ENCODE results near the gene PLCB4.

PLCB4 gene

GRCh38 chr20:9457136-9457535, 388.2 kb downstream of the PLCB4 start:
- no peak for FAIRE-seq
- TF ChIP-seq POLR2A (IDR thresholded peaks at IDR 0.05; ENCODE audit: low read depth, low read length) = no peak
- TF ChIP-seq TAF1 (IDR thresholded peaks at IDR 0.05; ENCODE audit: borderline replicate concordance, low read depth, low read length) = no peak
- TF ChIP-seq POLR2AphosphoS5 (IDR thresholded peaks at IDR 0.05; ENCODE audit: low read depth, low read length) = no peak
- DNase-seq (ENCODE audit: insufficient read length) = no peak

GRCh38 chr20:9458138-9458796, 389.4 kb downstream of the PLCB4 start:
- FAIRE-seq (no peak), DNase-seq (ENCODE audit: insufficient read length) (no peak)
- TF ChIP-seq POLR2AphosphoS5 (IDR thresholded peaks at IDR 0.05; ENCODE audit: low read depth, low read length) (no peak), TAF1 (IDR thresholded peaks at IDR 0.05; ENCODE audit: borderline replicate concordance, low read depth, low read length) (no peak), POLR2A (IDR thresholded peaks at IDR 0.05; ENCODE audit: low read depth, low read length) (no peak)

GRCh38 chr20:9460518-9460917, 391.6 kb downstream of the PLCB4 start:
- FAIRE-seq (no peak), DNase-seq (ENCODE audit: insufficient read length) (no peak)

GRCh38 chr20:9467995-9468394, 399.1 kb downstream of the PLCB4 start:
- no peak for FAIRE-seq
- no peak for TF ChIP-seq TAF1 (IDR thresholded peaks at IDR 0.05; ENCODE audit: borderline replicate concordance, low read depth, low read length)
- TF ChIP-seq POLR2AphosphoS5 (IDR thresholded peaks at IDR 0.05; ENCODE audit: low read depth, low read length) = no peak
- no peak for TF ChIP-seq POLR2A (IDR thresholded peaks at IDR 0.05; ENCODE audit: low read depth, low read length)
- no peak for DNase-seq (ENCODE audit: insufficient read length)

More at GRCh38 chr20:9460518-9460917, 391.6 kb downstream of the PLCB4 start:
- TF ChIP-seq TAF1 (IDR thresholded peaks at IDR 0.05; ENCODE audit: borderline replicate concordance, low read depth, low read length) (no peak), POLR2AphosphoS5 (IDR thresholded peaks at IDR 0.05; ENCODE audit: low read depth, low read length) (no peak), POLR2A (IDR thresholded peaks at IDR 0.05; ENCODE audit: low read depth, low read length) (no peak)

GRCh38 chr20:9474835-9475415, 406.0 kb downstream of the PLCB4 start:
- TF ChIP-seq TAF1 (IDR thresholded peaks at IDR 0.05; ENCODE audit: borderline replicate concordance, low read depth, low read length) = no peak
- TF ChIP-seq POLR2A (IDR thresholded peaks at IDR 0.05; ENCODE audit: low read depth, low read length) = no peak
- no peak for TF ChIP-seq POLR2AphosphoS5 (IDR thresholded peaks at IDR 0.05; ENCODE audit: low read depth, low read length)
- FAIRE-seq (no peak), DNase-seq (ENCODE audit: insufficient read length) (no peak)

- DNase-seq (ENCODE audit: insufficient read length) (no peak), FAIRE-seq (no peak)
- TF ChIP-seq POLR2A (IDR thresholded peaks at IDR 0.05; ENCODE audit: low read depth, low read length) = no peak
- TF ChIP-seq POLR2AphosphoS5 (IDR thresholded peaks at IDR 0.05; ENCODE audit: low read depth, low read length) = no peak
- TF ChIP-seq TAF1 (IDR thresholded peaks at IDR 0.05; ENCODE audit: borderline replicate concordance, low read depth, low read length) = no peak
Observed at GRCh38 chr20:9475456-9475855, 406.6 kb downstream of the PLCB4 start.

GRCh38 chr20:9476174-9476573, 407.3 kb downstream of the PLCB4 start:
- DNase-seq (ENCODE audit: insufficient read length) (no peak), FAIRE-seq (no peak)
- TF ChIP-seq TAF1 (IDR thresholded peaks at IDR 0.05; ENCODE audit: borderline replicate concordance, low read depth, low read length) = no peak
- TF ChIP-seq POLR2AphosphoS5 (IDR thresholded peaks at IDR 0.05; ENCODE audit: low read depth, low read length) = no peak
- no peak for TF ChIP-seq POLR2A (IDR thresholded peaks at IDR 0.05; ENCODE audit: low read depth, low read length)

GRCh38 chr20:9476637-9477036, 407.8 kb downstream of the PLCB4 start:
- DNase-seq (ENCODE audit: insufficient read length) (no peak), FAIRE-seq (no peak)
- TF ChIP-seq TAF1 (IDR thresholded peaks at IDR 0.05; ENCODE audit: borderline replicate concordance, low read depth, low read length) (no peak), POLR2A (IDR thresholded peaks at IDR 0.05; ENCODE audit: low read depth, low read length) (no peak), POLR2AphosphoS5 (IDR thresholded peaks at IDR 0.05; ENCODE audit: low read depth, low read length) (no peak)

- FAIRE-seq (no peak), DNase-seq (ENCODE audit: insufficient read length) (no peak)
- TF ChIP-seq POLR2A (IDR thresholded peaks at IDR 0.05; ENCODE audit: low read depth, low read length) (no peak), TAF1 (IDR thresholded peaks at IDR 0.05; ENCODE audit: borderline replicate concordance, low read depth, low read length) (no peak), POLR2AphosphoS5 (IDR thresholded peaks at IDR 0.05; ENCODE audit: low read depth, low read length) (no peak)
Observed at GRCh38 chr20:9478771-9479170, 409.9 kb downstream of the PLCB4 start.

GRCh38 chr20:9480066-9480465, 411.2 kb downstream of the PLCB4 start:
- TF ChIP-seq POLR2AphosphoS5 (IDR thresholded peaks at IDR 0.05; ENCODE audit: low read depth, low read length) (no peak), TAF1 (IDR thresholded peaks at IDR 0.05; ENCODE audit: borderline replicate concordance, low read depth, low read length) (no peak), POLR2A (IDR thresholded peaks at IDR 0.05; ENCODE audit: low read depth, low read length) (no peak)
- no peak for DNase-seq (ENCODE audit: insufficient read length)
- no peak for FAIRE-seq

- FAIRE-seq = no peak
- DNase-seq (ENCODE audit: insufficient read length) = no peak
- TF ChIP-seq TAF1 (IDR thresholded peaks at IDR 0.05; ENCODE audit: borderline replicate concordance, low read depth, low read length) (no peak), POLR2AphosphoS5 (IDR thresholded peaks at IDR 0.05; ENCODE audit: low read depth, low read length) (no peak), POLR2A (IDR thresholded peaks at IDR 0.05; ENCODE audit: low read depth, low read length) (no peak)
Observed at GRCh38 chr20:9482180-9482579, 413.3 kb downstream of the PLCB4 start.

- no peak for TF ChIP-seq POLR2AphosphoS5 (IDR thresholded peaks at IDR 0.05; ENCODE audit: low read depth, low read length)
- DNase-seq (ENCODE audit: insufficient read length) (no peak), FAIRE-seq (no peak)
Observed at GRCh38 chr20:9483131-9483530, 414.2 kb downstream of the PLCB4 start.
